Colonic mucosa (tissue), 4 donors: ENCODE data around the gene ENOPH1. TPM values are rescaled to one million over a fixed set of nuclear protein-coding genes. Genes with fewer than 3 reads are reported as not detected.

Experiments
- DNase-seq: peaks from one replicate; pipeline ENCODE4 v3.0.0-alpha.2; 2020
- H3K27ac ChIP-seq: fragments of 200-600 bp; one replicate; pipeline ENCODE4 v1.8.0; 2021
- H3K27me3 ChIP-seq: fragments of 200-600 bp; one replicate; pipeline ENCODE4 v1.8.0; 2021
- H3K36me3 ChIP-seq: fragments of 200-600 bp; one replicate; pipeline ENCODE4 v1.8.0; 2021
- H3K4me1 ChIP-seq: fragments of 200-600 bp; one replicate; pipeline ENCODE4 v1.8.0; 2021; ENCODE audit warnings: mild to moderate bottlenecking
- H3K4me3 ChIP-seq: fragments of 200-600 bp; one replicate; pipeline ENCODE4 v1.8.0; 2021
- H3K9ac ChIP-seq, 2 donors: one replicate each; pipeline ENCODE4 v1.7.0; 2013; ENCODE audit warnings: control low read depth in 2 of 2, low read depth in 2 of 2, low read length in 2 of 2
- H3K9me3 ChIP-seq: fragments of 200-600 bp; one replicate; pipeline ENCODE4 v1.8.0; 2021
- intact Hi-C: fragments of 100-400 bp; cut with DNase I; formaldehyde crosslinking; loops from one replicate; pipeline ENCODE4 v1.14.1; 2022
- total RNA-seq, 2 donors: library from RNA; stranded (reverse); fragmentation: NEBNext Ultra II Directional in 1 of 2; extraction: Animal tissue kit (Norgen Biotek cat#: 25700) in 1 of 2; gene quantifications; one replicate each; pipeline ENCODE4 v1.2.1, GENCODE V29; 2021
- TF ChIP-seq, protein P1 (sequence below): fragments of 200-600 bp; IDR thresholded peaks from one replicate; pipeline ENCODE4 v1.8.0; 2022; ENCODE audit warnings: antibody characterized with exemption, mild to moderate bottlenecking
- donor health status: healthy.
- donor health status: DM: no; HTN: no; CAD: no.
- donor health status: DM: no; HTN: no; CAD: no.

The ENOPH1 gene
- total RNA-seq, 2 donors from 2014 or later: 19.9 to 38.5 TPM

DNA sequence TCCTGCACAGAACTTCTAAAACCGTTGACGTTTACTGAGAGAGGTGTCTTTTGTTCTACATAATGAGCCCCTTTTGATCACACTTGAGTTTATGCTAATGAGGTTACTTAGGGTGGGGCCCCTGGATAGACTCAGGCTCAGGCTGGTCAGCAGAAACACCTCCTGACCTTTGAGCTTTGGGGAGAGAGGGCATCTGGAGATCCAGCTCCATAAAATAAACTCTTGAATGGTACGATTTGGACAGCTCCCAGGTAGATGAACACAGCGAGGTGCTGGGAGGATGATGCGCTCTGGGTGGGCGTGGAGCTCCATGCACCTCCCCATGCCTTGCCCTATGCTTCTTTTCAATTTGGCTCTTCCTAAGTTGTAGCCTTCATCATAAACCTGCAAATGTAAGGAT lies 52.0 kb downstream of the ENOPH1 start:
- TF ChIP-seq, protein P1, sequence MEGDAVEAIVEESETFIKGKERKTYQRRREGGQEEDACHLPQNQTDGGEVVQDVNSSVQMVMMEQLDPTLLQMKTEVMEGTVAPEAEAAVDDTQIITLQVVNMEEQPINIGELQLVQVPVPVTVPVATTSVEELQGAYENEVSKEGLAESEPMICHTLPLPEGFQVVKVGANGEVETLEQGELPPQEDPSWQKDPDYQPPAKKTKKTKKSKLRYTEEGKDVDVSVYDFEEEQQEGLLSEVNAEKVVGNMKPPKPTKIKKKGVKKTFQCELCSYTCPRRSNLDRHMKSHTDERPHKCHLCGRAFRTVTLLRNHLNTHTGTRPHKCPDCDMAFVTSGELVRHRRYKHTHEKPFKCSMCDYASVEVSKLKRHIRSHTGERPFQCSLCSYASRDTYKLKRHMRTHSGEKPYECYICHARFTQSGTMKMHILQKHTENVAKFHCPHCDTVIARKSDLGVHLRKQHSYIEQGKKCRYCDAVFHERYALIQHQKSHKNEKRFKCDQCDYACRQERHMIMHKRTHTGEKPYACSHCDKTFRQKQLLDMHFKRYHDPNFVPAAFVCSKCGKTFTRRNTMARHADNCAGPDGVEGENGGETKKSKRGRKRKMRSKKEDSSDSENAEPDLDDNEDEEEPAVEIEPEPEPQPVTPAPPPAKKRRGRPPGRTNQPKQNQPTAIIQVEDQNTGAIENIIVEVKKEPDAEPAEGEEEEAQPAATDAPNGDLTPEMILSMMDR: no peak
- DNase-seq: no peak

DNA sequence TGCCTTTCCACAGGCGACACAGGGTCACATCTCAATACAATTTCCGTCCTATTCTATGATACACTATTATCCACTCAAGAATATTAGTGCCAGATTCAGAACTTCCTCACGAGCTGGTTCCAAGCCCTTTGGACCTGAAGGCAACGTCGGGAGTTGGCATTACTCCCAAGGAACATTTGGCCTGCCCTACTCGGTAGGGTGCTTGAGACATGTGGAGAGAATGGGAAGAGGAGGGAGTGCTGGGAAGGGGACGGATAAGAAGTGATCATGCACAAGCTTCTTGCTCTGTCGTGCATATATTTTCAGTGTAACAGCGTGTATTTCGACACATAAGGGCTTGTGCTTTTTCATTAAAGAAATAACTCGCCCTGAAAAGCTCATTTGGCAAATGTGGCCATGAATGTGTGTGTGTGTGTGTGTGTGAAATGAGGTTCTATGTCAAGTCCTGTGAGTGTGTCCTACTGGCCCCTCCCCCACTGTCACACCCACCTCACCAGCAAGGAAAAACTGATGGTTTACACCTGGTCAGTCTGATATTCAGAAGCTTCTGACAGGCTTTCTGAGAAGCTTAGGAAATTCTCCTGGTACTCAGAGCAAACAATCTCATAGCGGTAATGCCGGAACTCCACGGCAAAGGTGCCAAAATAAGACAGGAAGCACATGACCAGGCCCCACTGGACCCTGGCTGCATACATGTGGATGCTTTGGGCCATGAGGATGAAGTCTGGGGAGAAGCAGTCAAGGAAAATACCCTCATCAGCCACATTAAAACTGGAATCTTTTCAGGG lies 54.8 kb downstream of the ENOPH1 start:
- intact Hi-C loops: no loop called here
- no peak overlapping the region for H3K27ac ChIP-seq

More for the DNA sequence above, 52.0 kb downstream of the ENOPH1 start:
- H3K4me3 ChIP-seq: no peak overlapping the region
- no peaks in the 10 kb centered on the region for H3K9me3 ChIP-seq
- H3K9ac ChIP-seq: no peak overlapping the region
- no peaks in the 10 kb centered on the region for H3K27me3 ChIP-seq
- no peaks in the 10 kb centered on the region for H3K4me1 ChIP-seq
- no peaks in the 10 kb centered on the region for H3K36me3 ChIP-seq
- no peak overlapping the region for H3K27ac ChIP-seq
- intact Hi-C loops: no loop called here

DNA sequence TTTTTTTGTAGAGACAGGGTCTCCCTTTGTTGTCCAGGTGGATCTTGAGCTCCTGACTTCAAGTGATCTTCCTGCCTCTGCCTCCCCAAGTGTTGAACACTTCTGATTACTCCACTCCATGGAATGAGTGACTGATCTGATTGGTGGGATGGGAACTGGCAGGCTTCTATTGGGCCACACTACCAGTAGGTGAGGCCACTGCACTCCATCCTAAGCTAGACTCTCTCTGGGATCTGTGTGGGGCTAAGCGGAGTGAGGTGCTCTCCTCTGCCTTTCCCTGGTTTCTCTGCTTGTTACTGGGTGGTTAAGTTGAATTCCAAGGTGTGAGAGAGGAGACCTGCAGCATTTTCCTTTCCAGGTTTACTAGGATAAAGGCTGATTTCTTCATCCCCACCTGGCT lies 58.7 kb downstream of the ENOPH1 start:
- intact Hi-C loops: no loop called here
- DNase-seq: no peak
- Histone ChIP-seq H3K4me1 (no peaks in the 10 kb centered on the region), H3K4me3 (no peak overlapping the region), H3K9ac (no peak overlapping the region), H3K27ac (no peak overlapping the region), H3K9me3 (no peaks in the 10 kb centered on the region), H3K36me3 (no peaks in the 10 kb centered on the region), H3K27me3 (no peaks in the 10 kb centered on the region)
- TF ChIP-seq, protein P1: no peak

More for the DNA sequence above, 54.8 kb downstream of the ENOPH1 start:
- TF ChIP-seq, protein P1: no peak
- H3K9me3 ChIP-seq: no peaks in the 10 kb centered on the region
- H3K4me1 ChIP-seq: no peaks in the 10 kb centered on the region
- no peak overlapping the region for H3K4me3 ChIP-seq
- H3K27me3 ChIP-seq: no peaks in the 10 kb centered on the region
- H3K9ac ChIP-seq: no peak overlapping the region
- no peak for DNase-seq
- no peaks in the 10 kb centered on the region for H3K36me3 ChIP-seq

DNA sequence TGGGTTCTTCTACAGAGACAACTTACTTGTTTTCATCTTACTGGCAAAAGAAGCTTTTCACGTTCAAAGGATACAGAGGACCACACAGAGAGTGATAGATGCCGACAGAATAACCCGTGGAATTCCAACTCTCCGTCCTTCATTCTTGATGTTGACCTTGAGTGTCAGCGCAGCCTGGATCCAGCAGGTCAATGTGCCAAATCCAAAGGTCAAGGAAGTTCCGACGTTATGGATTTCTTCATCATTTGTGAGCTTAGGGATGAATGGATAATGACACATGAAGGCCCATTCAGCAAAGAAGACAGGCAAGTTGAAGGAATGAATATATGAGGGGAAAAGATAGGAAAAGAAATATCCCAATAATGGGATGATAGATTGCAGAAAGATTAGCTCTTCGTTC lies 59.6 kb downstream of the ENOPH1 start:
- Histone ChIP-seq H3K27ac (no peak overlapping the region), H3K4me1 (no peaks in the 10 kb centered on the region), H3K4me3 (no peak overlapping the region), H3K9ac (no peak overlapping the region), H3K36me3 (no peaks in the 10 kb centered on the region), H3K27me3 (no peaks in the 10 kb centered on the region), H3K9me3 (no peaks in the 10 kb centered on the region)
- intact Hi-C loops: no loop called here
- TF ChIP-seq, protein P1: no peak
- no peak for DNase-seq

DNA sequence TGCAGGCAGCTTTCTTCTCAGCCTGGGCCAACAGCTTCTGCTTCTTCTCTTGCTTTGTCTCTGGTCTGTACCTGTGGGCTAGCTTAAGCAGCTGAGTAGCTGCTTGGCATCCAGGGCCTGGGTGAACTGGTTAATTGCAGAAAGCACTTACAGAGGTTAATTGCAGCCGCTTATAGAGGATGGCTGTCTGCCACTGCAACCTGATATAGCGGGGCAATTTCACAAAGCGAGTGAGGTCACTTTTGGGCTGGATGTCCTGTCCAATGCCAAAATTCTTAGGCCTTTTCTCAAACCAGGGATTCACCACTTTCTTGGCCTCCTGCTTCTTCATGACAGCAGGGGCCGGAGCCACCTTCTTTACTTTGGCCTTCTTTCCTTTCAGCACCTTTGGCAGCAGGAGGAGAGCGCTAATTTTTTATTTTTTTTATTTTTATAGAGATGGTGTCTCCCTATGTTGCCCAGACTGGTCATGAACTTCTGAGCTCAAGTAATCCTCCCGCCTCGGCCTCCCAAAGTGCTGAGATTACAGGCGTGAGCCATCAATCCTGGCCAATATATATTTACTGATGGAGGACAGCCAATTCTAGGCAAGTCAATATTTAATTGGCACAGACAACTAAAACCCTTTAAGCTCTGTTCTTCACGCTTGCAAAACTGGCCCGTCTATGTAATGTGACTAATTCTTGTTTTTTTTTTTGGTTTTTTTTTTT lies 61.0 kb downstream of the ENOPH1 start:
- no peaks in the 10 kb centered on the region for H3K27me3 ChIP-seq

More for the DNA sequence above, 61.0 kb downstream of the ENOPH1 start:
- H3K9ac ChIP-seq: no peak overlapping the region
- H3K9me3 ChIP-seq: no peaks in the 10 kb centered on the region
- H3K4me1 ChIP-seq: no peaks in the 10 kb centered on the region
- no peak overlapping the region for H3K27ac ChIP-seq
- H3K4me3 ChIP-seq: no peak overlapping the region
- no peaks in the 10 kb centered on the region for H3K36me3 ChIP-seq
- intact Hi-C loops: no loop called here
- DNase-seq: no peak
- TF ChIP-seq, protein P1: no peak
